ENCODE data around the gene PABPC3. TPM values are rescaled to one million over a fixed set of nuclear protein-coding genes. Genes with fewer than 3 reads are reported as not detected.
A peak's percentile ranks its signal among the peaks of the same experiment; 100 is the strongest.

The PABPC3 gene
- total RNA-seq = 0.14 and 0.23 TPM in 2 replicates

- no peak for DNase-seq (ENCODE audit: low read depth)
- peak within 1 kb of the TSS; percentile 32 for H3K4me3 ChIP-seq (ENCODE audit: low read depth, low read length)
- no peak for TF ChIP-seq CTCF (conservative IDR thresholded peaks at IDR 0.05; ENCODE audit: low read depth, low read length)
Observed at GRCh38 chr13:25095851-25096453, at the start of gene PABPC3. PABPC3 (plus strand) TSS chr13:25096136; CDS start chr13:25096199, 63 bp downstream.

GRCh38 chr13:25046274-25046984, 49.5 kb upstream of the PABPC3 start:
- H3K4me3 ChIP-seq (ENCODE audit: low read depth, low read length) = peak overlapping the region; percentile 33
- TF ChIP-seq CTCF (conservative IDR thresholded peaks at IDR 0.05; ENCODE audit: low read depth, low read length) = no peak
- DNase-seq (ENCODE audit: low read depth) = no peak

GRCh38 chr13:25046985-25047511, 48.9 kb upstream of the PABPC3 start:
- no peak for TF ChIP-seq CTCF (conservative IDR thresholded peaks at IDR 0.05; ENCODE audit: low read depth, low read length)
- H3K4me3 ChIP-seq (ENCODE audit: low read depth, low read length) = peak overlapping the region; percentile 33
- no peak for DNase-seq (ENCODE audit: low read depth)

GRCh38 chr13:25051065-25051464, 44.9 kb upstream of the PABPC3 start:
- H3K4me3 ChIP-seq (ENCODE audit: low read depth, low read length) = no peak overlapping the region
- no peak for DNase-seq (ENCODE audit: low read depth)
- no peak for TF ChIP-seq CTCF (conservative IDR thresholded peaks at IDR 0.05; ENCODE audit: low read depth, low read length)

GRCh38 chr13:25059166-25059565, 36.8 kb upstream of the PABPC3 start:
- H3K4me3 ChIP-seq (ENCODE audit: low read depth, low read length) = no peak overlapping the region
- TF ChIP-seq CTCF (conservative IDR thresholded peaks at IDR 0.05; ENCODE audit: low read depth, low read length) = no peak
- no peak for DNase-seq (ENCODE audit: low read depth)

- no peak overlapping the region for H3K4me3 ChIP-seq (ENCODE audit: low read depth, low read length)
- no peak for DNase-seq (ENCODE audit: low read depth)
- no peak for TF ChIP-seq CTCF (conservative IDR thresholded peaks at IDR 0.05; ENCODE audit: low read depth, low read length)
Observed at GRCh38 chr13:25059958-25060357, 36.0 kb upstream of the PABPC3 start.

Measured in epithelial cell of proximal tubule (primary cell).